GM12878 (cell line): ENCODE measurements around the gene FOXD2. TPM values are rescaled to one million over a fixed set of nuclear protein-coding genes. Genes with fewer than 3 reads are reported as not detected.

Experiments used
- ATAC-seq: fragments of 200-7000 bp; cut with Tn5 transposase; 3 replicates; pipeline ENCODE4 v1.9.1; 2020; ENCODE audit warnings: mild to moderate bottlenecking, moderate library complexity
- BruUV-seq: library from RNA; stranded (reverse); fragments of 400-500 nt; replicated peaks from 2 replicates; lab custom pipeline; 2021; lab: Mats Ljungman, UMichigan
- CTCF ChIA-PET: fragments of 300-600 bp; sonication (Branson Sonifier 250); formaldehyde crosslinking; extraction: SDS; loops from one replicate; lab custom pipeline; 2021; ENCODE audit warnings: inconsistent platforms; lab: Yijun Ruan, JAX
- POLR2A ChIA-PET: fragments of 350-600 bp; formaldehyde crosslinking; extraction: SDS; loops from one replicate; lab custom pipeline; 2021; ENCODE audit warnings: inconsistent platforms; lab: Charles Lee
- RAD21 ChIA-PET: fragments of 300-600 bp; sonication (Branson Sonifier 250); formaldehyde crosslinking; loops from one replicate; lab custom pipeline; 2023; ENCODE audit warnings: antibody characterized with exemption; ENCODE audit not compliant: unreplicated experiment; lab: Charles Lee
- SMC1A ChIA-PET: fragments of 300-600 bp; sonication (Branson Sonifier 250); formaldehyde crosslinking; loops from one replicate; lab custom pipeline; 2023; ENCODE audit not compliant: unreplicated experiment, uncharacterized antibody; lab: Charles Lee
- DNase-seq: peaks from one replicate; pipeline ENCODE4 v3.0.0-alpha.2; 2011; ENCODE audit warnings: low read depth, low spot score
- FAIRE-seq: peaks from 3 replicates; lab custom pipeline; 2011; peaks lifted over from hg19 to GRCh38; lab: Jason Lieb, UNC
- H2AFZ ChIP-seq: 2 replicates; pipeline ENCODE4 v1.6.0; 2011; ENCODE audit warnings: low read depth, low read length, control low read depth; ENCODE audit not compliant: control insufficient read depth
- H3K27ac ChIP-seq: 2 replicates; pipeline ENCODE4 v1.5.1; 2011; ENCODE audit warnings: control low read depth; ENCODE audit not compliant: control insufficient read depth, insufficient read depth
- H3K27me3 ChIP-seq, 2 experiments: replicated peaks in 1 of 2; 2 replicates each; pipeline versions ENCODE4 v1.6.0 to v1.6.1; 2011; ENCODE audit warnings: low read length in 1 of 2; ENCODE audit not compliant: control insufficient read depth in 2 of 2, insufficient read depth in 2 of 2
- H3K36me3 ChIP-seq, 2 experiments: 2 replicates each; pipeline ENCODE4 v1.5.1; 2011; ENCODE audit warnings: low read length in 1 of 2; ENCODE audit not compliant: control insufficient read depth in 2 of 2, insufficient read depth in 2 of 2
- H3K4me1 ChIP-seq: 2 replicates; pipeline ENCODE4 v1.6.1; 2011; ENCODE audit warnings: mild to moderate bottlenecking, low read length, moderate library complexity, mixed read lengths; ENCODE audit not compliant: control insufficient read depth, insufficient read depth
- H3K4me2 ChIP-seq: 2 replicates; pipeline ENCODE4 v1.6.0; 2011; ENCODE audit warnings: control low read depth; ENCODE audit not compliant: control insufficient read depth, insufficient read depth
- H3K4me3 ChIP-seq: fragments of 200-600 bp; sonication (generic); 2 replicates; pipeline ENCODE4 v1.5.1; 2016
- H3K79me2 ChIP-seq: 2 replicates; pipeline ENCODE4 v1.6.0; 2011; ENCODE audit warnings: low read length; ENCODE audit not compliant: control insufficient read depth, insufficient read depth
- H3K9ac ChIP-seq: 2 replicates; pipeline ENCODE4 v1.8.0; 2011; ENCODE audit warnings: low read length, control low read depth, mixed read lengths; ENCODE audit not compliant: control insufficient read depth, insufficient read depth
- H3K9me3 ChIP-seq: replicated peaks from 3 replicates; pipeline ENCODE4 v1.5.1; 2011; ENCODE audit warnings: mild to moderate bottlenecking, low read length; ENCODE audit not compliant: control insufficient read depth, insufficient read depth
- H4K20me1 ChIP-seq: 2 replicates; pipeline ENCODE4 v1.6.0; 2011; ENCODE audit not compliant: control insufficient read depth, insufficient read depth
- ASH2L ChIP-seq: fragments of 300-600, 200-600 bp; sonication (generic); IDR thresholded peaks from 2 replicates; pipeline ENCODE4 v1.6.1; 2017; ENCODE audit warnings: low read depth, mild to moderate bottlenecking, borderline replicate concordance
- CEBPB ChIP-seq, 2 experiments: fragments of 150-350 bp in 1 of 2; IDR thresholded peaks; 2 replicates each; pipeline ENCODE4 v1.6.1; 2012 to 2014; ENCODE audit warnings: low read depth in 2 of 2, low read length in 2 of 2, borderline replicate concordance in 1 of 2, inconsistent platforms in 1 of 2
- DPF2 ChIP-seq: fragments of 450-650 bp; IDR thresholded peaks from 2 replicates; pipeline ENCODE4 v1.6.1; 2017; ENCODE audit warnings: mild to moderate bottlenecking
- EP300 ChIP-seq, 2 experiments: fragments of 150-350 bp in 1 of 2; IDR thresholded peaks; 2 replicates each; pipeline ENCODE4 v1.6.1; 2011 to 2012; ENCODE audit warnings: low read depth in 2 of 2, low read length in 2 of 2, borderline replicate concordance in 1 of 2, improper control_type of control experiment in 1 of 2, inconsistent platforms in 1 of 2; ENCODE audit not compliant: control insufficient read depth in 1 of 2
- FOS ChIP-seq: IDR thresholded peaks from 3 replicates; pipeline ENCODE4 v1.6.1; 2011; ENCODE audit warnings: borderline replicate concordance; ENCODE audit not compliant: insufficient read length; ENCODE audit errors: extremely low read depth
- IRF4 ChIP-seq: IDR thresholded peaks from 2 replicates; pipeline ENCODE4 v1.6.1; 2011; ENCODE audit warnings: low read depth, low read length
- JUNB ChIP-seq: IDR thresholded peaks from 2 replicates; pipeline ENCODE4 v1.6.1; 2016; ENCODE audit warnings: antibody characterized with exemption, mild to moderate bottlenecking
- POLR2AphosphoS5 ChIP-seq: IDR thresholded peaks from 2 replicates; pipeline ENCODE4 v1.6.1; 2011; ENCODE audit warnings: mild to moderate bottlenecking, low read length, inconsistent platforms
- RAD21 ChIP-seq: IDR thresholded peaks from 2 replicates; pipeline ENCODE4 v1.6.1; 2011; ENCODE audit warnings: mild to moderate bottlenecking, low read depth, low read length, moderate library complexity; ENCODE audit not compliant: insufficient read depth
- RFX5 ChIP-seq: IDR thresholded peaks from 2 replicates; pipeline ENCODE4 v1.6.1; 2011; ENCODE audit warnings: low read depth, low read length, improper control_type of control experiment
- SMAD5 ChIP-seq: IDR thresholded peaks from 2 replicates; pipeline ENCODE4 v1.6.1; 2016; ENCODE audit warnings: antibody characterized with exemption, low read depth
- WRNIP1 ChIP-seq: IDR thresholded peaks from 2 replicates; pipeline ENCODE4 v1.6.1; 2011; ENCODE audit warnings: low read depth, low read length, improper control_type of control experiment, borderline replicate concordance
- ZNF24 ChIP-seq: fragments of 450-650 bp; IDR thresholded peaks from 2 replicates; pipeline ENCODE4 v1.6.1; 2017; ENCODE audit warnings: antibody characterized with exemption, mild to moderate bottlenecking
- WGBS: methylation state at CpG from one replicate; pipeline ENCODE4 v1.1.6; 2016; ENCODE audit warnings: low lambda C conversion rate; ENCODE audit not compliant: insufficient replicate concordance, insufficient coverage; ENCODE audit errors: missing lambda C conversion rate; 5-methylcytosine and 5-hydroxymethylcytosine counted together
- in situ Hi-C: fragments of 300-500 bp; cut with MboI; formaldehyde crosslinking; loops from 9 replicates; pipeline ENCODE4 v1.14.3; 2018; ENCODE audit warnings: mixed read lengths
- intact Hi-C: fragments of 100-400 bp; cut with micrococcal nuclease; formaldehyde crosslinking; loops from one replicate; pipeline ENCODE4 v1.14.2; 2022; ENCODE audit not compliant: unreplicated experiment
- polyA plus RNA-seq, 11 experiments: library from polyadenylated mRNA; depleted of rRNA in 4 of 11; unstranded in 6 of 11; stranded (reverse) in 5 of 11; fragments of >200 nt; fragmentation: Nextera tagmentation in 4 of 11; fragmentation: Illumina TruSeq in 1 of 11; extraction: Ambion mirVana in 4 of 11; extraction: Trizol in 1 of 11; gene quantifications; 1 replicate in 1 of 11; 2 replicates in 10 of 11; pipeline versions ENCODE4 v1.2.1 to v1.2.3, GENCODE V29; 2011 to 2016; ENCODE audit warnings: inconsistent platforms in 2 of 11, missing spikeins in 2 of 11, low read depth in 1 of 11
- total RNA-seq, 4 experiments: library from RNA; depleted of rRNA in 3 of 4; stranded (reverse); fragments of >200 nt in 3 of 4; fragmentation: Illumina TruSeq in 1 of 4; extraction: Trizol in 1 of 4; gene quantifications; 2 replicates each; pipeline versions ENCODE4 v1.2.1 to v1.2.3, GENCODE V29; 2013 to 2021
- TF ChIP-seq, protein P1 (sequence below): IDR thresholded peaks from 2 replicates; pipeline ENCODE4 v1.6.1; 2012; ENCODE audit warnings: improper control_type of control experiment, low read depth, low read length; ENCODE audit not compliant: insufficient replicate concordance

Gene FOXD2
- total and polyA plus RNA-seq, 10 of the 15 experiments (the other 5 are each of a cell fraction or from before 2014, with no cell fraction given), result under 0.01 to 0.27 (median 0.04) TPM; not detected in 1

GRCh38 chr1:47460040-47460439, 22.2 kb downstream of the FOXD2 start:
- Histone ChIP-seq H3K27me3 (peaks cover 4 to 5% of the 10 kb centered on the region in 2 experiments; a peak in 2 of 4 replicates), H2AFZ (no peak overlapping the region), H3K4me3 (no peak overlapping the region), H3K36me3 (no peaks in the 10 kb centered on the region), H3K4me2 (no peak overlapping the region), H3K9ac (no peak overlapping the region), H3K27ac (no peak overlapping the region), H4K20me1 (no peaks in the 10 kb centered on the region), H3K9me3 (no peaks in the 10 kb centered on the region), H3K4me1 (no peaks in the 10 kb centered on the region), H3K79me2 (no peaks in the 10 kb centered on the region)
- FAIRE-seq (no peak), DNase-seq (no peak), ATAC-seq (no peak)
- SMC1A ChIA-PET, result interaction anchor here (1.7 kb wide), 1 partner anchor 25 kb away, joined by 4 read pairs; no protein-coding TSS in a partner anchor
- BruUV-seq, result no TSS peak
- in situ Hi-C loops, result no loop called here
- no peak for TF ChIP-seq ASH2L
- no peak for TF ChIP-seq CEBPB (IDR thresholded peaks at IDR 0.05; ENCODE audit: borderline replicate concordance in 1 of 2, low read depth in 2 of 2, low read length in 2 of 2)
- no peak for TF ChIP-seq DPF2
- TF ChIP-seq EP300 (IDR thresholded peaks at IDR 0.05; ENCODE audit: borderline replicate concordance in 1 of 2, control insufficient read depth in 1 of 2, low read depth in 2 of 2, low read length in 2 of 2), result no peak
- no peak for TF ChIP-seq IRF4
- no peak for TF ChIP-seq ZNF24
- TF ChIP-seq RAD21, result no peak
- CTCF ChIA-PET, result interaction anchor here (2.2 kb wide), 1 partner anchor 23 kb away, joined by 8 read pairs; the partner anchor contains the start of gene FOXD2
- POLR2A ChIA-PET, result no interaction called here
- 0% methylated on average over 5 of the region's 5 CpGs for WGBS
- intact Hi-C loops, result no loop called here
- RAD21 ChIA-PET, result interaction anchor here (1.0 kb wide), 1 partner anchor 22 kb away, joined by 4 read pairs; the partner anchor contains the start of gene FOXD2

GRCh38 chr1:47460456-47460855, 22.6 kb downstream of the FOXD2 start:
- no peak for FAIRE-seq
- Histone ChIP-seq H3K4me3 (no peak overlapping the region), H3K36me3 (no peaks in the 10 kb centered on the region), H4K20me1 (no peaks in the 10 kb centered on the region), H2AFZ (no peak overlapping the region), H3K9me3 (no peaks in the 10 kb centered on the region), H3K27ac (no peak overlapping the region), H3K9ac (no peak overlapping the region), H3K4me2 (no peak overlapping the region), H3K4me1 (no peaks in the 10 kb centered on the region), H3K79me2 (no peaks in the 10 kb centered on the region), H3K27me3 (peaks cover 4 to 5% of the 10 kb centered on the region in 2 experiments; a peak in 2 of 4 replicates)
- in situ Hi-C loops, result no loop called here
- intact Hi-C loops, result no loop called here
- BruUV-seq, result no TSS peak
- SMC1A ChIA-PET, result interaction anchor here (1.7 kb wide), 1 partner anchor 26 kb away, joined by 4 read pairs; no protein-coding TSS in a partner anchor
- no peak for DNase-seq
- POLR2A ChIA-PET, result no interaction called here
- RAD21 ChIA-PET, result interaction anchor here (1.0 kb wide), 1 partner anchor 23 kb away, joined by 4 read pairs; the partner anchor contains the start of gene FOXD2
- ATAC-seq, result peak; percentile 34; the same call in 2 of the 3 replicates
- CTCF ChIA-PET, result interaction anchor here (0.5 to 2.2 kb wide), 2 partner anchors 23 to 718 kb away, joined by 3 to 8 read pairs; partner anchors contain the start of gene FOXD2
- TF ChIP-seq, protein P1, sequence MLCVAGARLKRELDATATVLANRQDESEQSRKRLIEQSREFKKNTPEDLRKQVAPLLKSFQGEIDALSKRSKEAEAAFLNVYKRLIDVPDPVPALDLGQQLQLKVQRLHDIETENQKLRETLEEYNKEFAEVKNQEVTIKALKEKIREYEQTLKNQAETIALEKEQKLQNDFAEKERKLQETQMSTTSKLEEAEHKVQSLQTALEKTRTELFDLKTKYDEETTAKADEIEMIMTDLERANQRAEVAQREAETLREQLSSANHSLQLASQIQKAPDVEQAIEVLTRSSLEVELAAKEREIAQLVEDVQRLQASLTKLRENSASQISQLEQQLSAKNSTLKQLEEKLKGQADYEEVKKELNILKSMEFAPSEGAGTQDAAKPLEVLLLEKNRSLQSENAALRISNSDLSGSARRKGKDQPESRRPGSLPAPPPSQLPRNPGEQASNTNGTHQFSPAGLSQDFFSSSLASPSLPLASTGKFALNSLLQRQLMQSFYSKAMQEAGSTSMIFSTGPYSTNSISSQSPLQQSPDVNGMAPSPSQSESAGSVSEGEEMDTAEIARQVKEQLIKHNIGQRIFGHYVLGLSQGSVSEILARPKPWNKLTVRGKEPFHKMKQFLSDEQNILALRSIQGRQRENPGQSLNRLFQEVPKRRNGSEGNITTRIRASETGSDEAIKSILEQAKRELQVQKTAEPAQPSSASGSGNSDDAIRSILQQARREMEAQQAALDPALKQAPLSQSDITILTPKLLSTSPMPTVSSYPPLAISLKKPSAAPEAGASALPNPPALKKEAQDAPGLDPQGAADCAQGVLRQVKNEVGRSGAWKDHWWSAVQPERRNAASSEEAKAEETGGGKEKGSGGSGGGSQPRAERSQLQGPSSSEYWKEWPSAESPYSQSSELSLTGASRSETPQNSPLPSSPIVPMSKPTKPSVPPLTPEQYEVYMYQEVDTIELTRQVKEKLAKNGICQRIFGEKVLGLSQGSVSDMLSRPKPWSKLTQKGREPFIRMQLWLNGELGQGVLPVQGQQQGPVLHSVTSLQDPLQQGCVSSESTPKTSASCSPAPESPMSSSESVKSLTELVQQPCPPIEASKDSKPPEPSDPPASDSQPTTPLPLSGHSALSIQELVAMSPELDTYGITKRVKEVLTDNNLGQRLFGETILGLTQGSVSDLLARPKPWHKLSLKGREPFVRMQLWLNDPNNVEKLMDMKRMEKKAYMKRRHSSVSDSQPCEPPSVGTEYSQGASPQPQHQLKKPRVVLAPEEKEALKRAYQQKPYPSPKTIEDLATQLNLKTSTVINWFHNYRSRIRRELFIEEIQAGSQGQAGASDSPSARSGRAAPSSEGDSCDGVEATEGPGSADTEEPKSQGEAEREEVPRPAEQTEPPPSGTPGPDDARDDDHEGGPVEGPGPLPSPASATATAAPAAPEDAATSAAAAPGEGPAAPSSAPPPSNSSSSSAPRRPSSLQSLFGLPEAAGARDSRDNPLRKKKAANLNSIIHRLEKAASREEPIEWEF, result no peak
- TF ChIP-seq POLR2AphosphoS5 (no peak), JUNB (no peak), WRNIP1 (no peak), FOS (no peak), RFX5 (no peak), SMAD5 (no peak)
